ENCODE data around the gene AXIN1.
"Not testable (repeated sequence)": the region's sequence is repeated elsewhere in the genome, so short reads cannot be mapped to it uniquely, and the experiment has no call there.

Gene AXIN1, protein sequence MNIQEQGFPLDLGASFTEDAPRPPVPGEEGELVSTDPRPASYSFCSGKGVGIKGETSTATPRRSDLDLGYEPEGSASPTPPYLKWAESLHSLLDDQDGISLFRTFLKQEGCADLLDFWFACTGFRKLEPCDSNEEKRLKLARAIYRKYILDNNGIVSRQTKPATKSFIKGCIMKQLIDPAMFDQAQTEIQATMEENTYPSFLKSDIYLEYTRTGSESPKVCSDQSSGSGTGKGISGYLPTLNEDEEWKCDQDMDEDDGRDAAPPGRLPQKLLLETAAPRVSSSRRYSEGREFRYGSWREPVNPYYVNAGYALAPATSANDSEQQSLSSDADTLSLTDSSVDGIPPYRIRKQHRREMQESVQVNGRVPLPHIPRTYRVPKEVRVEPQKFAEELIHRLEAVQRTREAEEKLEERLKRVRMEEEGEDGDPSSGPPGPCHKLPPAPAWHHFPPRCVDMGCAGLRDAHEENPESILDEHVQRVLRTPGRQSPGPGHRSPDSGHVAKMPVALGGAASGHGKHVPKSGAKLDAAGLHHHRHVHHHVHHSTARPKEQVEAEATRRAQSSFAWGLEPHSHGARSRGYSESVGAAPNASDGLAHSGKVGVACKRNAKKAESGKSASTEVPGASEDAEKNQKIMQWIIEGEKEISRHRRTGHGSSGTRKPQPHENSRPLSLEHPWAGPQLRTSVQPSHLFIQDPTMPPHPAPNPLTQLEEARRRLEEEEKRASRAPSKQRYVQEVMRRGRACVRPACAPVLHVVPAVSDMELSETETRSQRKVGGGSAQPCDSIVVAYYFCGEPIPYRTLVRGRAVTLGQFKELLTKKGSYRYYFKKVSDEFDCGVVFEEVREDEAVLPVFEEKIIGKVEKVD

DNA sequence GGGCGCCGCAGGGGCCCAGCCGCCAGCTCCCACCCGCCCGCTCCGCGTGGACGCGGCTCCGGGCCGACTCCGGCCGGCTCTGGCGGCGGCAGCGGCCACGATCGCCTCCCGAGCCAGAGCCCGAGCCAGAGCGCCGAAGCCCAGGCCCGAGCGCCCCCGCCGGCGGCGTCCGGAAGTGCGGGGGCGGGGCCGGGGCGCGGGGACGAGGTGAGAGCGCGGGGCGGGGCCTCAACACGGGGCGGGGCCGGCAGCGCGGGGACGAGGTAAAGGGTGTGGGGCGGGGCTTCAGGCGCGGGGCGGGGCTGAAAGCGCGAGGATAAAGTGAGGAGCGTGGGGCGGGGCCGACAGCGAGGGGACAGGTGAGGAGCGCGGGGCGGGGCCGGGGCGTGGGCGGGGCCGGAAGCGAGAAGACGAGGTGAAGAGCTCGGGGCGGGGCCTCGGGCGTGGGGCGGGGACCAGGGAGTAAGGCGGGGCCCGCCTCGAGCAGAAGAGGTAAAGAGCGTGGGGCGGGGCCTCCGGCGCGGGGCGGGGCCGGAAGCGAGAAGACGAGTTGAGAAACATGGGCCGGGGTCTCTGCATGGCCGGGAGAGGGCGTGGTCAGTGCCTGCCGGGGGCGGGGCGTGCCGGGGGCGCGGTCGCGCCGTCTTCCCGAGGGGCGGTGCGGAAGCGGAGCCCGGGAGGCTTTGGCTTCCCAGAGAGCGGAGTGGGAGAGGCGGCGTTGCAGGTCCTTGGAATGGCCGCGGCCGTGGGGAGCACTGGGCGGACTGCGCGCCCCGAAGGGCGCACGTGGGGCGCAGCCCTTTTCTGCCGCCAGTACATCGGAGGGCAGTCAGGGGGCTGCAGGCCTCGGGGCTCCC lies at the start of gene AXIN1:
AXIN1 (minus strand) TSS at position 177 of the 857 bp plus-strand sequence. CDS start 5,698 bp downstream, outside the sequence.
- peak; percentile 100 for DNase-seq

DNA sequence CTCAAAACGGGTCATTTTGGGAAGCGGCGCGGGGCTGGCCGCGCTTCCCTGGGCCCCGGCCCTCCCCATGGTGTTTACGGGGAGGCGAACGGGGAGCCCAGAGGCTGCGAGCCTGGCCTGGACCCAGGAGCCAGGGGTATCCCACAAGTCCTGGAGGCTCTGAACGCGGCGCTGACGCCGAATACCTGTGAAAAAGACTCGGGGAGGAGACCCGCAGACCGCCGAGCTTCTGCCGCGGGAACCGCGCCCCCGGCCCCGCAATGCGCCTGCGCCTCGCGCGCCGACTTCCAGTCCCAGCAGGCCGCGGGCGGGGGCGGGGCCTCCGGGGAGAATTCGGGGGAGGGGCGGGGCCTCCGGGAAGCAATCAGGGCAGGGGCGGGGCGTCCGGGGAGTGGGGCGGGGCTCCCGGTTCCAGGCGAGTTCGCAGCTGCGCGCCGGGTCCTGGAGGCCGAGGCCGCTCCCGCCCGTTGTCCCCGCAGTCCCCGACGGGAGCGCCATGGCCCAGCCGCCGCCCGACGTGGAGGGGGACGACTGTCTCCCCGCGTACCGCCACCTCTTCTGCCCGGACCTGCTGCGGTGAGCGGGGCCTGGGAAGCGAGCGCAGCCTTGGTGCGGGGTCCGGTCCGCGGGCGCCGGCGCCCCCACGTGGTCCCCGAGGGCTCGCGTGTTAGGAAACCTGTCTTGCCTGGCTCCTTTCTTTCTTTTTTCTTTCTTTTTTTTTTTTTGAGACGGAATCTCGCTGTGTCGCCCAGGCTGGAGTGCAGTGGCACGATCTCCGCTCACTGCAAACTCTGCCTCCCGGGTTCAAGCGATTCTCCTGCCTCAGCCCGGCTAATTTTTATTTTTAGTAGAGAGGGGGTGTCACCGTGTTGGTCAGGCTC lies 49.2 kb upstream of the AXIN1 start, which contains the start of gene DECR2:
DECR2 (plus strand) TSS at position 418 of the 881 bp plus-strand sequence; CDS start at position 497, 79 bp downstream.
- peak; percentile 96 for DNase-seq

DNA sequence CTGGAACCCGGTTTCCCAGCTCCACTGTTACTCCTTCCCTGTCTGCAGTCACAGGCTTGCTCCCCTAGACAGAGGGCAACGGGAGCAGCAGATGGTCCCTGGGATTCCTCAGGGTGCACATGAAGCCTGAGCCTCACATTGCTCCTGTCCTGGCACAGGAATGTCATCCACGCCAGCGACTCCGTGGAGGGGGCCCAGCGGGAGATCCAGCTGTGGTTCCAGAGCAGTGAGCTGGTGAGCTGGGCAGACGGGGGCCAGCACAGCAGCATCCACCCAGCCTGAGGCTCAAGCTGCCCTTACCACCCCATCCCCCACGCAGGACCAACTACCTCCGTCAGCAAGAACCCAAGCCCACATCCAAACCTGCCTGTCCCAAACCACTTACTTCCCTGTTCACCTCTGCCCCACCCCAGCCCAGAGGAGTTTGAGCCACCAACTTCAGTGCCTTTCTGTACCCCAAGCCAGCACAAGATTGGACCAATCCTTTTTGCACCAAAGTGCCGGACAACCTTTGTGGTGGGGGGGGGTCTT lies 47.6 kb upstream of the AXIN1 start:
- DNase-seq: no peak

DNA sequence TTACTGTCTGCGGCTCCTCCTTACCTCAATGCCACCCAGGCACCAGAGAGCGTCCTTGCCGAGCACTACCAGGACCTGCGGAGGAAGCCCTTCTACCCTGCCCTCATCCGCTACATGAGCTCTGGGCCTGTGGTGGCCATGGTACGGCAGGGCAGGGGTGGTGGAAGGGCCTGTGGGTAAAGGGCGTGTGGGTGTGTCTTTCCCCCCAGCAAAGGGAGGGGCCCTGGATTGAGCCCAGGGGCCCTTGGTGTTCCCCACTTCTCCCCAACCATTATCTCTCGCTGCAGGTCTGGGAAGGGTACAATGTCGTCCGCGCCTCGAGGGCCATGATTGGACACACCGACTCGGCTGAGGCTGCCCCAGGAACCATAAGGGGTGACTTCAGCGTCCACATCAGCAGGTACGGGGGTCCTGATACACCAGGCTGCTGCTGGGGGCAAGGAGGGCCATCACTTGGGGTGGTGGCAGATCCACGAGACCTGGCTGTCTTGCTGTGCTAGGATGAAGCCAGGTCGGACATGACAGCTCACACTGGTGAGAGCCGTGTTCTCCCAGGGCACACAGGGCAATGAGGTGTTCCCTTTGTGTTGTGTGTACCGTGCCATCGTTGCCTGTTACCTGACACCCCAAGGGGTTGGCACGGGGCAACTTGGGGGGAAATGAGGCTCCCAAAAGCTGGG lies 47.0 kb upstream of the AXIN1 start:
- no peak for DNase-seq

DNA sequence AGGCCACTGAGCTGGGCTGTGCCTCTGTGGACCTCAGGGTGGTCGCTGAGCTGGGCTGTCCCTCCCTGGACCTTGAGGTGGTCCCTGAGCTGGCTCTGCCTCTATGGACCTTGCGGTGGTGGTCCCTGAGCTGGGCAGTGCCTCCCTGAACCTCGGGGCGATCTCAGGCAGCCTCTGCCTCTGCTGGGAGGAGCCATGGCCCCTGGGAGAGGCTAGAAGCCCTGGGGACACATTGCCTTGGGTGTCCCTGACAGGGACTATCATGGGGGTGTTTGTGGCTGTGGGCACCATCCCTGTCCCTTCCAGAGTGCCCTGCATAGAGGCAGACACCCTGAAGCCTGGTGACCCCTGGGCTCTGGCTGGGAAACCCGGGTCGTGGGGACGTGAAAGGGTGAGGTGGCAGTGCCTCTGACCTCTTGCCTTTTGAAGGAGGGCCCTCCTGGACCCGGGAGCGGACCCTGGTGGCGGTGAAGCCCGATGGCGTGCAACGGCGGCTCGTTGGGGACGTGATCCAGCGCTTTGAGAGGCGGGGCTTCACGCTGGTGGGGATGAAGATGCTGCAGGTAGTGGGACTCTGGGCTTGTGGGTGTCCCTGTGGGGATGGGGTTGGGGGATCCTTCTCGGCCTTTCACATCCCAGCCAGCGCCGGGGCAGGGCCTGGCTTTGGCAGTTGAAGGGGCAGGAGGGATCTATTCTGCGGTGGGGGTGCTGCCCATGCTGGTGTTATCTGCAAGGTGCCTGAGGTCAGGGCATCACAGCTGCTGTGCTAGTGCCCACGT lies 46.2 kb upstream of the AXIN1 start:
- no peak for DNase-seq

DNA sequence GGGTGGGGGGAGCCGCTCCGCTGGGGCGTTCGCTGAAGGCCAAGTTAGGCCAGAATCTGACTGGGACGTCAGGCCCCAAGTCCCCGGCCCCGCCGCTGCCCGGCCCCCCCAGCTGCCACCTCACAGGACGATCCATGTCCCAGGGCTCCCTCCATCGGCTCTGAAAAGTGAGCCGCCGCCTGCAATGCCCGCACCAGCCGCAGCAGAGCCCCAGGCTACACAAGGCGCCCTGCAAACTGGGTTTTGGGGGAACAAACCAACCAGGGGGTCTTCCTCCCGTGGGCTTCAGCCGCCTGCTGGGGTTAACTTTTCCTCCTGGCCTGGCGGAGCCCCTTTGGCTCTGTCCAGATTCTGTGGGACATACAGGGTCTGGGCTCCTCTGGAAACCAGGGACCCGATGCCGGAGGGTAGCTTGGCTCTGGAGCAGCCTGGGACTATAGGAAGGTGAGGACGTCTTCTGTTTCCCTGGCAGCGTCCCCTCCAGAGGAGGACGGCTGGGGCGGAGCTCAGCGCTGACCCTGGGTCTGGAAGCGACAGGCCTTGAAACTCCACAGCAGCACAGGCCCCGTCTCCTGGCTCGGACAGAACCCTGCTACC lies 45.3 kb upstream of the AXIN1 start:
- DNase-seq: peak; percentile 40

DNA sequence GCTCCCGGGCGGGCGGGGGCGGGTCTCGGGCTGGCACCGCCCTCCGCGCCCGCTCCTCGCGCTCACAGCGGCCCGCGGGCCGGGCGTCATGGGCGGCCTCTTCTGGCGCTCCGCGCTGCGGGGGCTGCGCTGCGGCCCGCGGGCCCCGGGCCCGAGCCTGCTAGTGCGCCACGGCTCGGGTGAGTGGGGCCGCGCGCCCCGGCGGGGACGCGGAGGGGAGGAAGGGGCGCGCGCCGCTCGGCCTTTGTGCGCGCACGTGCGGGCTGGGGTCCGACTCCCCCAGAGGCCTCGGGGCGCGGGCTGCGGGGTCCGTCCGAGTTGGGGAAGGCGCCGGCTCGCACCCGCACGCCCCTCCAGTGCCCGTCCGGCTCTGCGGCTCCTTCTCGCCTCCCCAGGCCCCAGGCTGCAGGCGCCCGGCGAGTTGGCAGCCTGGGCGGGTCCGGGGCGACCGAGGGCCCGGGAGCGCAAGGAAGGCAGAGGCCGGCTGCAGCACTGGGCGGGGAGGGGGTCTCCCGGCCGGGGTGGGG lies 44.7 kb upstream of the AXIN1 start, which contains the start of gene NME4:
NME4 (plus strand) TSS at position 65 of the 527 bp plus-strand sequence; CDS start at position 89, 24 bp downstream.
- no peak for DNase-seq

DNA sequence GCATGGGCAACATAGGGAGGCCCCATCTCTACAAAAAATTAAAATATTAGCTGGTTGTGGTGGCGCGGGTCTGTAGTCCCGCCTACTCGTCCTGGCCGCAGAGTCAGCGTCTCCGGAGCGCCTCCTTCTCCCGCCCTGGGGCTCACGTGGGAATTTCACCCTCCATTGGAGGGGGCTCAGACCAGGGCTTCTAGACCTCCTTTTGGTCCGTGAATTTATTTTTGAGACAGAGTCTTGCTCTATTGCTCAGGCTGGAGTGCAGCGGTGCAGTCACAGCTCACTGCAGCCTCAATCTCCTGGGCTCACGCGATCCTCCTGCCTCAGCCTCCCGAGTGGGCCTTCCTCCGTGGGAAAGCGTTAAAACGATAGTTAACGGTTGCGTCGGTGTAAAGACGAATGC lies 44.1 kb upstream of the AXIN1 start:
- no peak for DNase-seq

DNA sequence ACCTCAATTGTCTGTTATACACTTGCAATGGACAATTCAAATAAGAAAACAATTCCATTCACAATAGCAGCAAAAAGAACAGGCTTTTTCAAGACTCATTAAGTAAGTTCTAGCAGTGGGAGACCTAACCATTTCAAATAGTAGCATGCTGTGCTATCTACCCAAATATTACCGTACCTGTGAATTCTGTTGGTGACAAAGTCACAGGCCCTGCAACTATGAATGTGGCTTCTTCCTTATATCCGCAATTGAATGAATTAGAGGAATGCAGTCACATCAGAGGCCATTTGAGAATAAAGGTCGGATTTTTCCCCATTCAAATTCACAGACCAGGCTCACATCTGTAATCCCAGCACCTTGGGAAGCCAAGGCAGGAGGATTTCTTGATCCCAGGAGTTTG lies 43.7 kb upstream of the AXIN1 start:
- no peak for DNase-seq

DNA sequence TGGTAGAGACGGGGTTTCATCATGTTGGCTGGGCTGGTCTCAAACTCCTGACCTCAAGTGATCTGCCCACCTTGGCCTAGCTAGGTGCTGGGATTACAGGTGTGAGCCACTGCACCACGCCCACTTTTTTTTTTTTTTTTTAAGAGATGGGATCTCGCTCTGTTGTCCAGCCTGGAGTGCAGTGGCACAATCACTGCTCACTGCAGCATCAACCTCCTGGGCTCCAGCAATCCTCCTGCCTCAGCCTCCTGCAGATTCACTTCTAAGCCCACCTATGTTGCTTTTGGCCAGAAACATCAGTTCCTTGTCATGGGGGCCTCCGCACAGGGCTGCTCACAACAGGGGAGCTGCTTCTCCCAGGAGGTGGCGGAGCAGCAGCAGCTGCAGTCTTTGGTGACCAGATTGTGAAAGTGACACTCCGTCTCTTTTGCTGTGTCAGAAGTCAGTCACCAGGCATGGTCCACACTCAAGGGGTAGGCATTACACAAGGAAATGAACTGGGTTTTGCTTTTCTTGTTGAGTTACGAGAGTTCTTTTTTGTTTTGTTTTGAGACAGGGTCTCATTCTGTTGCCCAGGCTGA lies 40.0 kb upstream of the AXIN1 start:
- DNase-seq: peak; percentile 56

DNA sequence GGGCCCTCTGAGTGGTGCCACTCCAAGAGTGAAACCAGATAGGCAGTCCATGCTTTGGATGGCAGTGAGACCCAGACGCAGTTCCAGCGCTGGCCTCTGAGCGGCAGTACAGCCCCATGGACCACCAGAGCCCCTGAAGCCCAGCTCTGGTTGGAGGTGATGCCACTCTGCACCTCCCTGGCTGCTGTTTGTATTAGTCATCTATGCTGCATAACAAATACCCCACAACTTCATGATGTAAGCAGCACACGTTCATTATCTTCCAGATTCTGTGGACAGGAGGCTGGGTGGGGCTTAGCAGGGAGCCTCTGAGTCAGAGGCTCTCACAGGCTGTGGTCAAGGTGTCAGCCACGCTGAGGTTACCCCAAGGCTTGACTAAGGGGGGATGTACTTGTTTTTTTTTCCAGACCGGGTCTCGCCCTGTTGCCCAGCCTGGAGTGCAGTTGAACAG lies 39.4 kb upstream of the AXIN1 start:
- DNase-seq: peak; percentile 90

DNA sequence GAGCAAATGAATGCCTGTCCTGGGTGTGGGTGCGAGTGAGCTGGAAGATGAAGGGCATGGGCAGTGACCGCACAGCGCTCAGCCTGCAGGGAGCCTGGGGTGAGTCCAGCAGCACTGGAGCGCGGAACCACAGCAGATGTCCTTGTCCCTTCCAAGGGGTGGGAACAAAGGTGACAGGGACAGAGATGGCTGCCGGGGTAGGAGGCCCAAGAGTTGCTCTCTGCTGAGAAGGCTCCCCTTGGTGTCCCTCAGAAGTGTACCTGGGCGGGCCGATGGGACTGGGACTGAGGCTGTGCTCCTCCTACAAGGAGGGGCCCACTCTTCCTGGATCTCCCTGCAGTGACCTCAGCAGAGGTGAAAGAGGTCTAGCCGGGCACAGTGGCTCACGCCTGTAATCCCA lies 36.8 kb upstream of the AXIN1 start:
- no peak for DNase-seq

DNA sequence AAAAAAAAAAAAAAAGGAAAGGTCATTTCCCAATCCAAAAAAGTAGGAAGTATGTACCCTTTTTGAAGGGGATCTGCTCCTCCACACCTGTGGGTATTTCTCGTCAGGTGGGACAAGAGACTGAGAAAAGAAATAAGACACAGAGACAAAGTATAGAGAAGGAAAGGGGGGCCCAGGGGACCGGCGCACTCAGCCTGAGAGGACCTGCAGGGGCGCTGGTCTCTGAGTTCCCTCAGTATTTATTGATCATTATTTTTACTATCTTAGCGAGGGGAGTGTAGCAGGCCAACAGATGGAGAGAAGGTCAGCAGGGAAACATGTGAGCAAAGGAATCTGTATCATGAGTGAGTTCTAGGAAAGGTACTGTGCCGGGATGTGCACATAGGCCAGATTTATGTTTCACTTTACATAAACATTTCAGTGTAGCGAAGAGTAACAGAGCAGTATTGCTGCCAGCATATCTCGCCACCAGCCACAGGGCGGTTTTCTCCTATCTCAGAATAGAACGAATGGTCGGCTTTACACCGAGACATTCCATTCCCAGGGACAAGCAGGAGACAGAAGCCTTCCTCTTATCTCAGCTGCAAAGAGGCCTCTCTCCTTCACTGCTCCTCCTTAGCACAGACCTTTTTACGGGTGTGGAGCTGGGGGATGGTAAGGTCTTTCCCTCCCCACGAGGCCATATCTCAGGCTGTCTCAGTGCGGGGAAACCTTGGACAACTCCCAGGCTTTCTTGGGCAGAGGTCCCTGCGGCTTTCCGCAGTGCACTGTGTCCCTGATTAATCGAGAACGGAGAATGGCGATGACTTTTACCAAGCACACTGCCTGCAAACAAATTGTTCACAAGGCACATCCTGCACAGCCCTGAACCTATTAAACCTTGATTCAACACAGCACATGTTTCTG lies 35.5 kb upstream of the AXIN1 start:
- not testable (repeated sequence) for DNase-seq

DNA sequence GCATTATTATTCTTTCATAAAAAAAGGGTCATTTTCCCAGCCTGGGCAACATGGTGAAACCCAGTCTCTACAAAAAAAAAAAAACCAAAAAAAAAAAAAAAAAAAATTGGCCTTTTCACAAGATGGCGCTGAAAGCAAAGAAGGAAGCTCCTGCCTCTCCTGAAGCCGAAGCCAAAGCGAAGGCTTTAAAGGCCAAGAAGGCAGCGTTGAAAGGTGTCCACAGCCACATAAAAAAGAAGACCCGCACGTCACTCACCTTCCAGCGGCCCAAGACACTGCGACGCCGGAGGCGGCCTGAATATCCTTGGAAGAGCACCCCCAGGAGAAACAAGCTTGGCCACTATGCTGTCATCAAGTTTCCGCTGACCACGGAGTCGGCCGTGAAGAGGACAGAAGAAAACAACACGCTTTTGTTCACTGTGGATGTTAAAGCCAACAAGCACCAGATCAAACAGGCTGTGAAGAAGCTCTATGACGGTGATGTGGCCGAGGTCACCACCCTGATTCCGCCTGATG lies 34.2 kb upstream of the AXIN1 start:
- no peak for DNase-seq

DNA sequence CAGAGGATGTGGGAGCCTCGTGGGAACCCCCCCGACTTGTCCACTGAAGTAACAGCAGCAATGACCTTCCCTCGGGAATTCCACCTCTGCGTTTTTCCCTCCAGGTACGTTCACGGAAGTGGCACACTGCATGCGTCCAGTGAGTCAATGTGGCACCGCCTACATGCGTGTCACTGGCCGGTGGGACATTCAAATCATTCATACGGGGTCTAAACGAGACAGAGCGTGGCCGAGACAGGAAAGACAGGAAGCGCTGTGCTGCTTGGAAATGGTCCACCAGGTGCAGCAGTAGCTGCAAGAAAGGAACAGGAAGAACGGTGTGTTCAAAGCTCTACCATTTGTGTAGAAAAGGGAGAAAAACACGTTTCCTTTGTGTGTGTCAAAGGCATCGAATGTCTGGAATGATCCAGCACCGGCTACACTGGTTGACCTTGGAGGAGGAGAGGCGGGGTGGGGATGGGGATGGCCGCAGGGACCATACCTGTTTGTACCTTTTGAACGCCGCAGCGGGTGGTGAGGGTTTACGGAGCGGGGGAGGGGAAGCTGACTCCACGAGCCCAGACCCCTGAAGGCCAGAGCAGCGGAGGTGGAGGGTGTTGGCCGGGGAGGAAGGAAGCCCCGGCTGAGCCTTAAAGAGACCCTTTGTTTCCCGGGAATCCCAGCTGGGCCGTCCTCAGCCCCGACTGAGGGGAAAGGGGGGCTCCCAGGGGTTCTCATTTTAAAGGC lies 31.0 kb upstream of the AXIN1 start:
- peak; percentile 48 for DNase-seq

All from stimulated activated CD4-positive, alpha-beta T cell treated with anti-CD3 and anti-CD28 coated beads, Interleukin-1b, Interleukin-23, amount 100 ng/mL, for 48 hours (primary cell).